ENCODE results near the gene NETO2.

NETO2 gene

DNA sequence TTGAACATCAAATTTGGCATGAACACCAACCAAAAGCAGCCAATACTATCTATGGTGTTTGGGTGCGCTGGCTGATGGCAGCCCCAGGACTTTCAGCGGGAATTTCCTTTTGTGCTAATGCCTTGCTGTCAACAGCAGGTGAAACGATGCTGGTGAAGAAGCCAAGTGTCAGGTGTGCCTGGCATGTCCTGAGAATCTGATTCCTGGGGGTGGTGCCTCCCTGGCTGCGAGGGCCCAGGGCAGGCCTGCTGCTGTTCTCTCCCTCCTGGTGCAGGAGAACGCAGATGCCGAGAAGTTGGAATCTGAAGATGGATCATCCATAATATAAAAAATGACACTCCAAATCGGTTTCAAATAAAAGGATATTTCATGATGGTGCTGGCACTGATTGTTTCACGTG lies 108.3 kb downstream of the NETO2 start (continued):
- TF ChIP-seq, protein P1, sequence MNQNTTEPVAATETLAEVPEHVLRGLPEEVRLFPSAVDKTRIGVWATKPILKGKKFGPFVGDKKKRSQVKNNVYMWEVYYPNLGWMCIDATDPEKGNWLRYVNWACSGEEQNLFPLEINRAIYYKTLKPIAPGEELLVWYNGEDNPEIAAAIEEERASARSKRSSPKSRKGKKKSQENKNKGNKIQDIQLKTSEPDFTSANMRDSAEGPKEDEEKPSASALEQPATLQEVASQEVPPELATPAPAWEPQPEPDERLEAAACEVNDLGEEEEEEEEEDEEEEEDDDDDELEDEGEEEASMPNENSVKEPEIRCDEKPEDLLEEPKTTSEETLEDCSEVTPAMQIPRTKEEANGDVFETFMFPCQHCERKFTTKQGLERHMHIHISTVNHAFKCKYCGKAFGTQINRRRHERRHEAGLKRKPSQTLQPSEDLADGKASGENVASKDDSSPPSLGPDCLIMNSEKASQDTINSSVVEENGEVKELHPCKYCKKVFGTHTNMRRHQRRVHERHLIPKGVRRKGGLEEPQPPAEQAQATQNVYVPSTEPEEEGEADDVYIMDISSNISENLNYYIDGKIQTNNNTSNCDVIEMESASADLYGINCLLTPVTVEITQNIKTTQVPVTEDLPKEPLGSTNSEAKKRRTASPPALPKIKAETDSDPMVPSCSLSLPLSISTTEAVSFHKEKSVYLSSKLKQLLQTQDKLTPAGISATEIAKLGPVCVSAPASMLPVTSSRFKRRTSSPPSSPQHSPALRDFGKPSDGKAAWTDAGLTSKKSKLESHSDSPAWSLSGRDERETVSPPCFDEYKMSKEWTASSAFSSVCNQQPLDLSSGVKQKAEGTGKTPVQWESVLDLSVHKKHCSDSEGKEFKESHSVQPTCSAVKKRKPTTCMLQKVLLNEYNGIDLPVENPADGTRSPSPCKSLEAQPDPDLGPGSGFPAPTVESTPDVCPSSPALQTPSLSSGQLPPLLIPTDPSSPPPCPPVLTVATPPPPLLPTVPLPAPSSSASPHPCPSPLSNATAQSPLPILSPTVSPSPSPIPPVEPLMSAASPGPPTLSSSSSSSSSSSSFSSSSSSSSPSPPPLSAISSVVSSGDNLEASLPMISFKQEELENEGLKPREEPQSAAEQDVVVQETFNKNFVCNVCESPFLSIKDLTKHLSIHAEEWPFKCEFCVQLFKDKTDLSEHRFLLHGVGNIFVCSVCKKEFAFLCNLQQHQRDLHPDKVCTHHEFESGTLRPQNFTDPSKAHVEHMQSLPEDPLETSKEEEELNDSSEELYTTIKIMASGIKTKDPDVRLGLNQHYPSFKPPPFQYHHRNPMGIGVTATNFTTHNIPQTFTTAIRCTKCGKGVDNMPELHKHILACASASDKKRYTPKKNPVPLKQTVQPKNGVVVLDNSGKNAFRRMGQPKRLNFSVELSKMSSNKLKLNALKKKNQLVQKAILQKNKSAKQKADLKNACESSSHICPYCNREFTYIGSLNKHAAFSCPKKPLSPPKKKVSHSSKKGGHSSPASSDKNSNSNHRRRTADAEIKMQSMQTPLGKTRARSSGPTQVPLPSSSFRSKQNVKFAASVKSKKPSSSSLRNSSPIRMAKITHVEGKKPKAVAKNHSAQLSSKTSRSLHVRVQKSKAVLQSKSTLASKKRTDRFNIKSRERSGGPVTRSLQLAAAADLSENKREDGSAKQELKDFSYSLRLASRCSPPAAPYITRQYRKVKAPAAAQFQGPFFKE (tag by site-specific recombination; IDR thresholded peaks at IDR 0.05; ENCODE audit: borderline replicate concordance): no peak
- TF ChIP-seq ZNF341 (tag by site-specific recombination; IDR thresholded peaks at IDR 0.05; ENCODE audit: low read depth) (no peak), ZNF16 (tag by site-specific recombination; IDR thresholded peaks at IDR 0.05; ENCODE audit: low read depth) (no peak), ZNF324 (tag by site-specific recombination; IDR thresholded peaks at IDR 0.05) (no peak), ZNF76 (tag by site-specific recombination; IDR thresholded peaks at IDR 0.05; ENCODE audit: borderline replicate concordance, low read depth) (no peak), ZNF266 (tag by site-specific recombination; IDR thresholded peaks at IDR 0.05; ENCODE audit: low read depth) (no peak), ZNF707 (tag by site-specific recombination; IDR thresholded peaks at IDR 0.05) (no peak), ZNF544 (tag by site-specific recombination; IDR thresholded peaks at IDR 0.05) (no peak), ZBTB7A (tag by site-specific recombination; IDR thresholded peaks at IDR 0.05; ENCODE audit: low read depth) (no peak), KLF10 (tag by site-specific recombination; IDR thresholded peaks at IDR 0.05) (no peak)
- TF ChIP-seq, protein P2, sequence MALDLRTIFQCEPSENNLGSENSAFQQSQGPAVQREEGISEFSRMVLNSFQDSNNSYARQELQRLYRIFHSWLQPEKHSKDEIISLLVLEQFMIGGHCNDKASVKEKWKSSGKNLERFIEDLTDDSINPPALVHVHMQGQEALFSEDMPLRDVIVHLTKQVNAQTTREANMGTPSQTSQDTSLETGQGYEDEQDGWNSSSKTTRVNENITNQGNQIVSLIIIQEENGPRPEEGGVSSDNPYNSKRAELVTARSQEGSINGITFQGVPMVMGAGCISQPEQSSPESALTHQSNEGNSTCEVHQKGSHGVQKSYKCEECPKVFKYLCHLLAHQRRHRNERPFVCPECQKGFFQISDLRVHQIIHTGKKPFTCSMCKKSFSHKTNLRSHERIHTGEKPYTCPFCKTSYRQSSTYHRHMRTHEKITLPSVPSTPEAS (tag by site-specific recombination; IDR thresholded peaks at IDR 0.05): no peak

DNA sequence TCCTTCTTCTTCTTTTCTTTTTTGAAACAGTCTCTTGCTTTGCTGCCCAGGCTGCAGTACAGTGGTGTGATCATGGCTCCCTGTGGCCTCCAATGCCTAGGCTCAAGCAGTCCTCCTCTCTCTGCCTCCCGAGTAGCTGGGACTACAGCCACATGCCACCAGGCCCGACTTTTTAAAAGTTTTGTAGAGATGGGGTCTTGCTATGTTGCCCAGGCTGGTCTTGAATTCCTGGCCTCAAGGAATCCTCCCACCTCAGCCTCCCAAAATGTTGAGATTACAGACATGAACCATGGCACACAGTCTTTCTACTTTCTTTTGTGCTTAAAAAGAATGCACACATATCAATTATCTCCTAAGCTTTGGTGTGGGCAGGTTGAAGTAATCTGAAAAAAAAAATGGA lies 109.3 kb downstream of the NETO2 start:
- Histone ChIP-seq H3K36me3 (ENCODE audit: control insufficient read depth in 2 of 2, insufficient read depth in 1 of 2, low read length in 2 of 2) (no peaks in the 10 kb centered on the region), H3K9me3 (ENCODE audit: control insufficient read depth, insufficient read depth, low read depth, low read length) (no peaks in the 10 kb centered on the region), H3K4me1 (ENCODE audit: control insufficient read depth, insufficient read depth, low read length) (no peaks in the 10 kb centered on the region), H3K27ac (ENCODE audit: extremely low read depth, low read depth, low read length) (no peak overlapping the region), H3K4me3 (ENCODE audit: low read depth, low read length) (no peak overlapping the region)
- CTCF ChIA-PET: interaction anchor here (0.6 to 0.7 kb wide), 2 partner anchors 72 to 1131 kb away, joined by 3 read pairs; no protein-coding TSS in a partner anchor
- POLR2A ChIA-PET: no interaction called here
- no peak for TF ChIP-seq OSR2 (tag by site-specific recombination; IDR thresholded peaks at IDR 0.05)
- TF ChIP-seq SCRT2 (tag by site-specific recombination; IDR thresholded peaks at IDR 0.05): no peak
- TF ChIP-seq ZNF433 (tag by site-specific recombination; IDR thresholded peaks at IDR 0.05; ENCODE audit: low read depth): no peak
- no peak for TF ChIP-seq ZNF670 (tag by site-specific recombination; IDR thresholded peaks at IDR 0.05; ENCODE audit: low read depth)
- TF ChIP-seq ZNF121 (tag by site-specific recombination; IDR thresholded peaks at IDR 0.05): peak; percentile 74

DNA sequence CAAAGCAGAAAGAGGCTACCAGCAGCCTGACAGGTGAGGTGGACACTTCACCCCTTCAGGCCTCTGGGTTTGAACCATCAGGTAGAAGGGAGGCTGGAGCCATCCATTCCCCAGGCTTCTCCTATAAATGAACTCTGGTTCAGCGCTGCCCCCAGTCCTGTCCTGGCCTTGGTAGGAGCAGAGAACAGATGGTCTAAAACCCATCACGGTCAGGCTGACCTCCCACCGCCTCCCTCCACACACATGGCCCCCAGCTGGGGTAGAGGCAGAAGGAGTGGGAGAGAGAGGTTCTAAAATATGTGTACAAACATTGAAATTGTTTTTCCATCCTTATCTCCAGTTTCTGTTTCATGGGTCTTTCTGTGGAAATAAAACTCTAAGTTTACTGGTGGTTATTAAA lies 110.6 kb downstream of the NETO2 start:
- ChIA-PET CTCF (no interaction called here), POLR2A (no interaction called here)
- Histone ChIP-seq H3K36me3 (ENCODE audit: control insufficient read depth in 2 of 2, insufficient read depth in 1 of 2, low read length in 2 of 2) (no peaks in the 10 kb centered on the region), H3K4me1 (ENCODE audit: control insufficient read depth, insufficient read depth, low read length) (no peaks in the 10 kb centered on the region; the same call in 1 of the 2 replicates), H3K4me3 (ENCODE audit: low read depth, low read length) (no peak overlapping the region), H3K27ac (ENCODE audit: extremely low read depth, low read depth, low read length) (no peak overlapping the region), H3K9me3 (ENCODE audit: control insufficient read depth, insufficient read depth, low read depth, low read length) (no peaks in the 10 kb centered on the region)
- no peak for TF ChIP-seq ZNF747 (tag by site-specific recombination; IDR thresholded peaks at IDR 0.05)
- TF ChIP-seq GLIS1 (tag by site-specific recombination; IDR thresholded peaks at IDR 0.05): peak; percentile 88
